ENCODE data around the gene GRIN3A. TPM values are rescaled to one million over a fixed set of nuclear protein-coding genes. Genes with fewer than 3 reads are reported as not detected.

The GRIN3A gene
- total RNA-seq, 1 donor, result not detected

- no peak for DNase-seq (ENCODE audit: low read depth)
- no peak for TF ChIP-seq CTCF (IDR thresholded peaks at IDR 0.05; ENCODE audit: insufficient read depth, low read depth, low read length)
- no peak overlapping the region for H3K4me3 ChIP-seq (ENCODE audit: low read depth, low read length)
Observed at GRCh38 chr9:101689039-101689438, 49.4 kb downstream of the GRIN3A start.

- TF ChIP-seq CTCF (IDR thresholded peaks at IDR 0.05; ENCODE audit: insufficient read depth, low read depth, low read length), result no peak
- no peak for DNase-seq (ENCODE audit: low read depth)
- no peak overlapping the region for H3K4me3 ChIP-seq (ENCODE audit: low read depth, low read length)
Observed at GRCh38 chr9:101684665-101685064, 53.8 kb downstream of the GRIN3A start.

GRCh38 chr9:101683236-101683635, 55.2 kb downstream of the GRIN3A start:
- TF ChIP-seq CTCF (IDR thresholded peaks at IDR 0.05; ENCODE audit: insufficient read depth, low read depth, low read length), result no peak
- DNase-seq (ENCODE audit: low read depth), result no peak
- H3K4me3 ChIP-seq (ENCODE audit: low read depth, low read length), result no peak overlapping the region

- no peak for TF ChIP-seq CTCF (IDR thresholded peaks at IDR 0.05; ENCODE audit: insufficient read depth, low read depth, low read length)
Observed at GRCh38 chr9:101677861-101678260, 60.6 kb downstream of the GRIN3A start.

GRCh38 chr9:101675341-101675740, 63.1 kb downstream of the GRIN3A start:
- no peak overlapping the region for H3K4me3 ChIP-seq (ENCODE audit: low read depth, low read length)
- no peak for TF ChIP-seq CTCF (IDR thresholded peaks at IDR 0.05; ENCODE audit: insufficient read depth, low read depth, low read length)
- DNase-seq (ENCODE audit: low read depth), result no peak

More at GRCh38 chr9:101677861-101678260, 60.6 kb downstream of the GRIN3A start:
- H3K4me3 ChIP-seq (ENCODE audit: low read depth, low read length), result no peak overlapping the region
- no peak for DNase-seq (ENCODE audit: low read depth)

GRCh38 chr9:101674165-101674564, 64.3 kb downstream of the GRIN3A start:
- no peak for DNase-seq (ENCODE audit: low read depth)
- TF ChIP-seq CTCF (IDR thresholded peaks at IDR 0.05; ENCODE audit: insufficient read depth, low read depth, low read length), result no peak
- H3K4me3 ChIP-seq (ENCODE audit: low read depth, low read length), result no peak overlapping the region

GRCh38 chr9:101673642-101674041, 64.8 kb downstream of the GRIN3A start:
- DNase-seq (ENCODE audit: low read depth), result no peak
- no peak for TF ChIP-seq CTCF (IDR thresholded peaks at IDR 0.05; ENCODE audit: insufficient read depth, low read depth, low read length)
- no peak overlapping the region for H3K4me3 ChIP-seq (ENCODE audit: low read depth, low read length)

Data from fibroblast of villous mesenchyme (primary cell).